GM18873 (cell line): ENCODE measurements around the gene SDC3.
"Not testable (repeated sequence)": the region's sequence is repeated elsewhere in the genome, so short reads cannot be mapped to it uniquely, and the experiment has no call there.

Experiments used
- ATAC-seq: cut with Tn5 transposase; IDR thresholded peaks from one replicate; pipeline ENCODE4 v1.9.1; 2021; ENCODE audit warnings: mild to moderate bottlenecking, moderate library complexity, moderate number of reproducible peaks; ENCODE audit not compliant: unreplicated experiment, low FRiP score

The SDC3 gene

DNA sequence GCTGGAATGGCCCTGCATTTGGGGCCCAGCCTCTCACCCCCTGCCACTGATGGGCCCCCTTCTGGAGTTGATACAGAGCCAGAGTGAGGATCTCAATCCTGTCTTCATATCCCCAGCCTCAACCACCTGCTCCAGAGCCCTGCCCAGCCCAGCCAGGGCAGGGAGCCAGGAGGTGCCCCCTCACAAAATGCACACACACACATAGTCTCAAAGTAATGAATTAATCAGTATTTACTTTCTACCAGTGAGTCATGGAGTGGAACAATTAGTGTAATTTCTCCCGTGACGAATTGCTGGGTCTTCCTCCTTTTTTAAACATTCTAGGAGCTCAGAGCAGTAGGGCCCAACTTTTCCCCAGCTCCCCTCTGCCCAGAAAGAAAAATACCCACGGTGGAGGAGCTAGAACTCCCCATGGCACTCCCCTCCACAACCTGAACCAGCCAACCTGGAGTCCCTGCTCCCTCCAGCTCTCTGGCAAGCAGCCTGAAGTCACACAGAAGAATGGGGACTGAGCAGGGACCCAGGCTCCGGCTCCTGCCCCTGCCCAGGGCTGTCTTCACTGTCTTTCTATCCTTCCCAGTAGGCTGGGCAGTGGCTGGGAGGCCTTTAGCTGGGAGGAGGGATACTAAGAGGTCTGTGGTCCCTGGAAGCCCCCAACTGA lies 29.3 kb downstream of the SDC3 start:
- no peak for ATAC-seq

- no peak for ATAC-seq
Observed at GRCh38 chr1:30878559-30878958, 30.0 kb downstream of the SDC3 start.

DNA sequence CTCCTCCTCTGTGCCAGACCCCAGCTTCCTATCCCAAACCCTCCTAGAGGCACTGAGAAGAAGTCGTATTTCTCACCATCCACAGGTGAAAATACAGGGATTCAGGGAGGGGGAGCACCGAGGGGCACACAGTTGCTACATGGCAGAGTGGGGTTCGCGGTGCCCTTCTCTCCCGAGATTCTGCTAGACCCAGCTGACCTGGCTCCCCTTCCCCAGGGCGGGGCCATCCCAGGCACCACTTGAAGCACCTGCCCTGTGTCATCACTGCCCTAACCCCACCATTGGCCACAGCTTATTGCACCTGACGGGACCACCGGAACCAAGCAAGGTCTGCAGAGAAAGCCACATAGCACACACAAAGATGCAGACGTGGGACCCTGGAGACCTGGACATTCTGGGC lies 30.5 kb downstream of the SDC3 start:
- ATAC-seq, result no peak

DNA sequence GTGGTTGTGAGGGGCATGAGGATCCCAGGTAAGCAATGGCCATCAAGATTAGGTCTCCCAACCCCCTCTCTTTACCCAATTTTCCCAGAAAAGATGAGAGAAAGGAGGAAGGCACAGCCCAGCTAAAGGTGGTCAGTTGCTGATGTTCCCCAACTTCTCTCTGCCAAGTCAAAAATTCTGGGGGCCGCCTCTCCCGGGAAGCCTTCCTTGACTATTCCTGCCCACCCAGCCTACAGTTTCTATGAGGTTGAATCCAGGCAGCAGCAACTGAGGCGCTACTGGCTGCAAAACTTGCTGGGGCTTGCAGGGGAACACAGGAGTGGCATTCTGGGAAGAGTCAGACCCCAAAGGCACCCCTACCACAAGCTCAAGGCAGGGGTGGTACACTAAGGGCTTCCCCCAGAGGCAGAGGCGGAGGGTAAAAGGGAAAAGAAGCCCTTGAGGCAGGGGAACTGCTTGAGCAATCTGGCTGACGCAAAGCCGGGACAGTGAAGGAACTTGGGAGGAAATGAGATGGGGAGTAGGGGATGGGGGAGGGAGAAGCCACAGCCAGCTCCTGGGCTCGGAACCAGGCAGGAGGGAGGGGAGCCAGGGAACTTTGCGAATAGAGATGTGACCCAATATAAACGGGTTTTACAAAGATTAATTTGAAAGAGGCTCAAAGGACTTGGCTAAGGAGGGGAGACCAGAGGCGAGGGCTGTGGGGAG lies 31.2 kb downstream of the SDC3 start:
- ATAC-seq, result no peak

- ATAC-seq, result no peak
Observed at GRCh38 chr1:30876451-30877204, 31.9 kb downstream of the SDC3 start.

DNA sequence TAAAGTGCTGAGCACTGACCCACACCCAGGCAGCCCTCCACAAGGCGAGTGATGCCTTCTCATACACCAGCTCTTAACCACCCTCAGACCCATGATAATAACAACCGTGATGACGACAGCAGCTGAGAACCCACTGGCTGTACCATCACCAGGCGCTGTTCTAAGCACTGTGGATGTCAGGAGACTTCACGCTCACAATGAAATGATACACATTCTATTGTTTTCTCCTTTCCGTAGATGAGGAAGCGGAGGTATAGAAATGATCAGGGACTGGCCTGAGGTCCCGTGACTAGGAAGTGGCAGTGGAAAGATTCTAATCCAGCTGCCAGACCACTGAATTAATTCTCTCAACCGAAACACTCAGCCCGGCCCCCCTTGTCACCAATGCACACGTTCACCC lies 32.6 kb downstream of the SDC3 start:
- ATAC-seq, result no peak

GRCh38 chr1:30875197-30875596 lies 33.4 kb downstream of the SDC3 start:
- ATAC-seq, result no peak

- ATAC-seq, result no peak
Observed at GRCh38 chr1:30874176-30874575, 34.4 kb downstream of the SDC3 start.

GRCh38 chr1:30872948-30873263 lies 35.7 kb downstream of the SDC3 start:
- ATAC-seq, result no peak

GRCh38 chr1:30872033-30872947 lies 36.3 kb downstream of the SDC3 start:
- no peak for ATAC-seq

DNA sequence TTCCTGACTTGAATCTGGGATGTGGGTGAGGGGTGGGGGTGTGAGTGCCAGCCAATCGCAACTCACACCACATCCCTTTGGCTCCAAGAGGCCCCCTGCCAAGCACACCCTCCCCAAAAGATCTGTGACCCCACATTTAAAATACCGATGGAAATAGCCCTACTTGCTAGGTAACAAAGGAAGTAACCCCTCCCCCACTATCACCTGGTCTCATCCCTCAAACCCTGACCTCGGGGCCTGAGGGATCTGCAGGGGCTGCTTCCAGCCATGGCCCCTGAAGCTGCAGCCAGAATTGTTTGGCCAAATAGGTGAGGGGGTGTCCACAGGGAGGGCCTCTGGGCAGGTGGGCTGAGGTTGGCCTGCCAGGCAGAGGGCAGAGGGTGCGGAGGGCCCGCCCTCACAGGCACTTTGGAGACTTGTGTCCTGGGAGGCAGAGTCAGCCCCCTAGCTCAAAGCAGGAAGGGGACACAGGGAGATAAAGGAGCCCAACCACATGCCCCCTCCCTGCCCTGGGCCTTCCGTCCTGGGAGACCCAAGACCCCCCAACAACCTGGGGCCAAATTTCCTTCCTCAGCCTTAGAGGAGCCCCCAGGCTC lies 37.2 kb downstream of the SDC3 start:
- no peak for ATAC-seq

GRCh38 chr1:30870656-30871055 lies 37.9 kb downstream of the SDC3 start:
- ATAC-seq, result no peak

DNA sequence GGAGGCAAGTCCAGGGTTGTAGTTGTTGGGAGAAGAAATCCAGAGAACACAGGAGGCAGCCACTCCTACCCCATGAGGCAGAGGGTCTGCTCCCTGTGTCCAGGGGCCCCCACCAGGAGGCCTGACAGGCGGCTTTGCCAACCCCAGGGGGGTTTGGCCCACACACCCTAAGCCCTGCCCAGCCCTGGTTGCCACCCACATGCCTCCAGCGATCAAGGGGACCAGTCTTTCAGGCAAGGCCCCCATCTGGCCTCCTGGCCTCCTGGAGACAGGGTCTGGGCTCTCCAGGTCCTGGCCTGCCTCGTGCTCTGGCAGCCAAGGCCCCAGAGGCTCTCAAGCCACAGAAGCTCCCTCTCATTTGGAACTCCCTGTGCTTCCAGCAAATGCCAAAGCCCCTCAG lies 38.5 kb downstream of the SDC3 start:
- no peak for ATAC-seq

DNA sequence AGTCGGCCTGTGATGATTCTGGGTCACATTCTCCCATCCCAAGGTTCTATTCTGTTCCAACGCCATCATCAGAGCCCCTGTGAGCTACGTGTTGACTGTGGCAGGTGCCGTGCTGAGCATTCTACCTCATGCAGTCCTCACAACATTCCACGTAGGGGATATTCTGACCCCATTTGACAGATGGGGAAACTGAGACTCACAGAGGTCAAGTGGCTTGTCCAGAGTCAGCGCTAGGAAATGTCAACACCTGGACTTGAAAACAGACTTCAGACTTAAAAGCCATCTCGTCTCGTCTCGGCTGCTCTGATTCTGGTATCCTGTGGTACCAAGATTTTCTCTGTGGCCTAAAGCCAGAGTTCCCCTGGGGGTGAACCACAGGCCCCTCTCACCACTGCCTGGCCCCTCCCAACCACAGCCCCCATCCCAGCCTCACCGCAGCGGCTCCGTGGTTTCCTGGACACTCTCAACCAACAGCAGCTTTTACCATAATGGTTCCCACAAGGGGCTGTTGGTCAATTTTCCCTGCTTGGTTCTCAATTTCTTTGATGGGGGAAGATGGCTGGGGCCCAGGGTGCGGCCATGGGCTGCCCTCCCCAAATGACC lies 39.6 kb downstream of the SDC3 start:
- ATAC-seq, result no peak

DNA sequence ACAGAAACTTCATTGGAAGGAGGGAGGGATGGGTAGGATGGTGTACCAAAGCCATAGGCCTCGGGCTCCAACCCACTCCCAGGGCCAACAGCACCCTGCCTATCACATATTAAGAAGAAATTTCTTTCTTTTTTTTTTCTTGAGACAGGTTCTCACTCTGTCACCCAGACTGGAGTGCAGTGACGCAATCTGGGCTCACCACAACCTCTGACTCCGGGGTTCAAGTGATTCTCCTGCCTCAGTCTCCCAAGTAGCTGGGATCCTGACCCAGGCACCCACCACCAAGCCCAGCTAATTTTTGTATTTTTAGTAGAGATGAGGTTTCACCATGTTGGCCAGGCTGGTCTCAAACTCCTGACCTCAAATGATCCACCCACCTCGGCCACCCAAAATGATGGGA lies 40.5 kb downstream of the SDC3 start:
- ATAC-seq, result not testable (repeated sequence)

GRCh38 chr1:30867537-30867936 lies 41.0 kb downstream of the SDC3 start:
- no peak for ATAC-seq

- no peak for ATAC-seq
Observed at GRCh38 chr1:30866594-30866993, 42.0 kb downstream of the SDC3 start.

DNA sequence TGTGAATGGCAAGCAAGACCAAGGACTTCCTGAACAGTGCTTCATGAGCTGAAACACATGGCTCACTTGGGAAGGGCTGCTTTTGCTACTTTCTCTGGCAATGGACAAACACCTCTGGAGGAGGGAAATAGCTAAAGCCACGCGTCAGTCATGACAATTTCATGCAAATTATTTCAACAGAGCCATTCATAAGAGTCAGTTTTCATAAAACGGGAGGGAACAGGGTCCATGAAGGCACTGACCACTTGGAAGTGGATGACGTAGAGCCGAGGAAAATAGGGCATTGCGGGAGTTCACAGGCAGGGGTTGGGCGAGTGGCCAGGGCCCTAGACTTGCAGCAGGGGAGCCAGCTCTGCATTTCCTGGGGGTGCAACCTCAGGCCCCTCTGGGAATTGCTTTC lies 43.9 kb downstream of the SDC3 start:
- ATAC-seq, result no peak

DNA sequence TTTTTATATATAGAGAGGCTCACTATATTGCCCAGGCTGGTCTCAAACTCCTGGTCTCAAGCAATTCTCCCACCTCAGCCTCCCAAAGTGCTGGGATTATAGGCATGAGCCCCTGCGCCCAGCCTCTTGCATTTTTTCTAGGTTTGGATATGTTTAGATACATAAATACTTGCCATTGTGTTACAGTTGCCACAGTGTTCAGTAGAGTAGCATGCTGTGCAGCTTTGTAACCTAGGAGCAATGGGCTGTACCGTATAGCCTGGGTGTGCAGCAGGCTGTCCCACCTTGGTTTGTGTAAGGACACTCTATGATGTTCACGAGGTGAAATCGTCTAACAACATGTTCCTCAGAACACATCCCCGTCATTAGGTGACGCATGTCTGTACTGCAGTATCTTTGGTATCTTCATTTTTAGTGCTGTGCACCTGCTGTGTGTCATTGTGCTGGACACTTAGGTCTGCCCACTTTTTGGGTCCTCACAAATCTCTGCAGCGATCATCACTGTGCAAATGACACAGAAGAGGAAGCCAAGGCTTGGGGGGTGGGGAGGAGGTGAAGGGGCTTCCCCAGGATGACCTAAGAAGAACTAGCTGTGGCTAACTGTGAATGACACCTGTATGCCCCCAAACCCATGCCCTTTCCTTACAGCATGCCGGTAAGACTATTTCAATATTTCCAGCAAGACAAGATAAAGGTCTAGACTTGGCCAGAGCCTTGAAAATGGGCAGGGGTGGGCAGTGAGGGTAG lies 44.5 kb downstream of the SDC3 start:
- ATAC-seq, result no peak
